ENCODE measurements around the gene CAMP.

Gene CAMP

GRCh38 chr3:48232232-48232631, 8.9 kb downstream of the CAMP start:
- Mint-ChIP-seq H3K27ac (no peak overlapping the region), H3K4me3 (no peak overlapping the region), H3K9me3 (ENCODE audit: low read depth) (no peaks in the 10 kb centered on the region), H3K27me3 (no peaks in the 10 kb centered on the region), H3K36me3 (no peaks in the 10 kb centered on the region), H3K4me1 (ENCODE audit: low read depth) (peaks cover 7% of the 10 kb centered on the region)

- Mint-ChIP-seq H3K4me3 (no peak overlapping the region), H3K4me1 (ENCODE audit: low read depth) (peaks cover 5% of the 10 kb centered on the region), H3K9me3 (ENCODE audit: low read depth) (no peaks in the 10 kb centered on the region), H3K27ac (no peak overlapping the region), H3K36me3 (no peaks in the 10 kb centered on the region), H3K27me3 (no peaks in the 10 kb centered on the region)
Measured at GRCh38 chr3:48232734-48233133, 9.4 kb downstream of the CAMP start.

GRCh38 chr3:48233542-48233941, 10.2 kb downstream of the CAMP start:
- peaks cover 2% of the 10 kb centered on the region for H3K4me1 Mint-ChIP-seq (ENCODE audit: low read depth)
- no peaks in the 10 kb centered on the region for H3K36me3 Mint-ChIP-seq
- no peak overlapping the region for H3K4me3 Mint-ChIP-seq
- H3K27ac Mint-ChIP-seq = no peak overlapping the region
- H3K9me3 Mint-ChIP-seq (ENCODE audit: low read depth) = no peaks in the 10 kb centered on the region
- no peaks in the 10 kb centered on the region for H3K27me3 Mint-ChIP-seq

- Mint-ChIP-seq H3K9me3 (ENCODE audit: low read depth) (no peaks in the 10 kb centered on the region), H3K27ac (no peak overlapping the region), H3K4me1 (ENCODE audit: low read depth) (peaks cover 8% of the 10 kb centered on the region), H3K4me3 (no peak overlapping the region), H3K27me3 (no peaks in the 10 kb centered on the region), H3K36me3 (no peaks in the 10 kb centered on the region)
Measured at GRCh38 chr3:48236531-48236930, 13.2 kb downstream of the CAMP start.

- Mint-ChIP-seq H3K4me3 (no peak overlapping the region), H3K9me3 (ENCODE audit: low read depth) (no peaks in the 10 kb centered on the region), H3K27me3 (no peaks in the 10 kb centered on the region), H3K27ac (no peak overlapping the region), H3K36me3 (no peaks in the 10 kb centered on the region), H3K4me1 (ENCODE audit: low read depth) (peaks cover 12% of the 10 kb centered on the region)
Measured at GRCh38 chr3:48238531-48239085, 15.3 kb downstream of the CAMP start.

GRCh38 chr3:48240000-48240963, 17.0 kb downstream of the CAMP start:
- Mint-ChIP-seq H3K27ac (peak overlapping the region; percentile 91), H3K36me3 (peaks cover 2% of the 10 kb centered on the region), H3K9me3 (ENCODE audit: low read depth) (no peaks in the 10 kb centered on the region), H3K27me3 (no peaks in the 10 kb centered on the region), H3K4me1 (ENCODE audit: low read depth) (peaks cover 22% of the 10 kb centered on the region), H3K4me3 (peak overlapping the region; percentile 92)

GRCh38 chr3:48241796-48242455, 18.6 kb downstream of the CAMP start:
- Mint-ChIP-seq H3K36me3 (peaks cover 2% of the 10 kb centered on the region), H3K27ac (peak overlapping the region; percentile 91), H3K27me3 (no peaks in the 10 kb centered on the region), H3K4me3 (peak overlapping the region; percentile 92), H3K9me3 (ENCODE audit: low read depth) (no peaks in the 10 kb centered on the region), H3K4me1 (ENCODE audit: low read depth) (peaks cover 25% of the 10 kb centered on the region)

- H3K27me3 Mint-ChIP-seq = no peaks in the 10 kb centered on the region
- H3K4me1 Mint-ChIP-seq (ENCODE audit: low read depth) = peaks cover 36% of the 10 kb centered on the region
- H3K36me3 Mint-ChIP-seq = peaks cover 4% of the 10 kb centered on the region
- H3K9me3 Mint-ChIP-seq (ENCODE audit: low read depth) = no peaks in the 10 kb centered on the region
- no peak overlapping the region for H3K4me3 Mint-ChIP-seq
- no peak overlapping the region for H3K27ac Mint-ChIP-seq
Measured at GRCh38 chr3:48243886-48244285, 20.6 kb downstream of the CAMP start.

- Mint-ChIP-seq H3K9me3 (ENCODE audit: low read depth) (no peaks in the 10 kb centered on the region), H3K27ac (no peak overlapping the region), H3K4me3 (no peak overlapping the region), H3K27me3 (no peaks in the 10 kb centered on the region), H3K4me1 (ENCODE audit: low read depth) (peaks cover 36% of the 10 kb centered on the region), H3K36me3 (peaks cover 4% of the 10 kb centered on the region)
Measured at GRCh38 chr3:48244461-48244860, 21.2 kb downstream of the CAMP start.

- no peaks in the 10 kb centered on the region for H3K9me3 Mint-ChIP-seq (ENCODE audit: low read depth)
- no peak overlapping the region for H3K4me3 Mint-ChIP-seq
- H3K4me1 Mint-ChIP-seq (ENCODE audit: low read depth) = peaks cover 35% of the 10 kb centered on the region
- peaks cover 4% of the 10 kb centered on the region for H3K36me3 Mint-ChIP-seq
- H3K27me3 Mint-ChIP-seq = no peaks in the 10 kb centered on the region
- H3K27ac Mint-ChIP-seq = no peak overlapping the region
Measured at GRCh38 chr3:48245136-48245535, 21.8 kb downstream of the CAMP start.

GRCh38 chr3:48247401-48247811, 24.1 kb downstream of the CAMP start:
- Mint-ChIP-seq H3K27me3 (no peaks in the 10 kb centered on the region), H3K4me1 (ENCODE audit: low read depth) (peaks cover 28% of the 10 kb centered on the region), H3K36me3 (peaks cover 4% of the 10 kb centered on the region), H3K27ac (peak overlapping the region; percentile 28), H3K9me3 (ENCODE audit: low read depth) (no peaks in the 10 kb centered on the region), H3K4me3 (no peak overlapping the region)

GRCh38 chr3:48248095-48248850, 25.0 kb downstream of the CAMP start:
- H3K27me3 Mint-ChIP-seq = no peaks in the 10 kb centered on the region
- no peak overlapping the region for H3K4me3 Mint-ChIP-seq
- no peaks in the 10 kb centered on the region for H3K9me3 Mint-ChIP-seq (ENCODE audit: low read depth)
- H3K4me1 Mint-ChIP-seq (ENCODE audit: low read depth) = peaks cover 29% of the 10 kb centered on the region
- peaks cover 4% of the 10 kb centered on the region for H3K36me3 Mint-ChIP-seq
- peak overlapping the region; percentile 5 for H3K27ac Mint-ChIP-seq

GRCh38 chr3:48256557-48256956, 33.3 kb downstream of the CAMP start:
- Mint-ChIP-seq H3K27ac (no peak overlapping the region), H3K9me3 (ENCODE audit: low read depth) (no peaks in the 10 kb centered on the region)

GRCh38 chr3:48258530-48258929, 35.2 kb downstream of the CAMP start:
- Mint-ChIP-seq H3K36me3 (peaks cover 22% of the 10 kb centered on the region), H3K4me3 (no peak overlapping the region), H3K27ac (no peak overlapping the region), H3K9me3 (ENCODE audit: low read depth) (no peaks in the 10 kb centered on the region), H3K27me3 (no peaks in the 10 kb centered on the region), H3K4me1 (ENCODE audit: low read depth) (peaks cover 6% of the 10 kb centered on the region)

More at GRCh38 chr3:48256557-48256956, 33.3 kb downstream of the CAMP start:
- no peaks in the 10 kb centered on the region for H3K27me3 Mint-ChIP-seq
- no peak overlapping the region for H3K4me3 Mint-ChIP-seq
- peaks cover 8% of the 10 kb centered on the region for H3K4me1 Mint-ChIP-seq (ENCODE audit: low read depth)
- H3K36me3 Mint-ChIP-seq = peaks cover 22% of the 10 kb centered on the region

All from activated naive CD8-positive, alpha-beta T cell (primary cell).